GM23338 (cell line): ENCODE measurements around the gene PPBP. TPM values are rescaled to one million over a fixed set of nuclear protein-coding genes. Genes with fewer than 3 reads are reported as not detected.

ENCODE experiments used
- CREB1 ChIP-seq: fragments of 250-450 bp; sonication (Bioruptor Pico); IDR thresholded peaks from 2 replicates; pipeline ENCODE4 v1.5.0; 2020; ENCODE audit warnings: low read depth, mild to moderate bottlenecking, moderate library complexity
- CTCF ChIP-seq, 2 experiments: fragments of 200-600 bp in 1 of 2; sonication (generic) in 1 of 2; conservative IDR thresholded peaks; 2 replicates each; pipeline versions ENCODE4 v1.5.1 to v1.6.1; 2016 to 2017; ENCODE audit warnings: antibody characterized with exemption in 2 of 2, low read depth in 2 of 2, mild to moderate bottlenecking in 2 of 2, moderate library complexity in 1 of 2
- EZH2 ChIP-seq: fragments of 200-600 bp; sonication (generic); IDR thresholded peaks from one replicate; pipeline ENCODE4 v1.8.0; 2017; ENCODE audit warnings: antibody characterized with exemption, mild to moderate bottlenecking, low read depth; ENCODE audit not compliant: unreplicated experiment
- EZH2phosphoT487 ChIP-seq: fragments of 200-600 bp; sonication (generic); IDR thresholded peaks from one replicate; pipeline ENCODE4 v1.8.1; 2018; ENCODE audit warnings: antibody characterized with exemption; ENCODE audit not compliant: unreplicated experiment
- JUNB ChIP-seq: IDR thresholded peaks from one replicate; pipeline ENCODE4 v1.6.1; 2016; ENCODE audit warnings: antibody characterized with exemption; ENCODE audit not compliant: unreplicated experiment
- NANOG ChIP-seq: IDR thresholded peaks from 2 replicates; pipeline ENCODE4 v1.6.1; 2016; ENCODE audit warnings: antibody characterized with exemption, borderline replicate concordance
- POLR2AphosphoS5 ChIP-seq: IDR thresholded peaks from 2 replicates; pipeline ENCODE4 v1.6.1; 2016; ENCODE audit warnings: antibody characterized with exemption, low read depth
- polyA plus RNA-seq: library from polyadenylated mRNA; unstranded; fragments of >200 nt; fragmentation: Nextera tagmentation; extraction: Ambion mirVana; gene quantifications from 2 replicates; pipeline ENCODE4 v1.2.1, GENCODE V29; 2016
- total RNA-seq: library from RNA; depleted of rRNA; stranded (reverse); fragments of >200 nt; shearing (Covaris generic); gene quantifications from 2 replicates; pipeline ENCODE4 v1.2.3, GENCODE V29; 2014
- TF ChIP-seq, protein P1 (sequence below): fragments of 250-450 bp; sonication (Bioruptor Pico); IDR thresholded peaks from 2 replicates; pipeline ENCODE4 v1.5.0; 2020; ENCODE audit warnings: mild to moderate bottlenecking, moderate library complexity

Gene PPBP
- total and polyA plus RNA-seq, 2 experiments from 2014 or later = 0.35 to 0.50 TPM

GRCh38 chr4:73947239-73947985 lies 40.6 kb downstream of the PPBP start (continued):
- no peak for TF ChIP-seq CTCF (conservative IDR thresholded peaks at IDR 0.05; ENCODE audit: low read depth in 2 of 2)
- TF ChIP-seq EZH2phosphoT487 = no peak
- no peak for TF ChIP-seq NANOG
- TF ChIP-seq, protein P1, sequence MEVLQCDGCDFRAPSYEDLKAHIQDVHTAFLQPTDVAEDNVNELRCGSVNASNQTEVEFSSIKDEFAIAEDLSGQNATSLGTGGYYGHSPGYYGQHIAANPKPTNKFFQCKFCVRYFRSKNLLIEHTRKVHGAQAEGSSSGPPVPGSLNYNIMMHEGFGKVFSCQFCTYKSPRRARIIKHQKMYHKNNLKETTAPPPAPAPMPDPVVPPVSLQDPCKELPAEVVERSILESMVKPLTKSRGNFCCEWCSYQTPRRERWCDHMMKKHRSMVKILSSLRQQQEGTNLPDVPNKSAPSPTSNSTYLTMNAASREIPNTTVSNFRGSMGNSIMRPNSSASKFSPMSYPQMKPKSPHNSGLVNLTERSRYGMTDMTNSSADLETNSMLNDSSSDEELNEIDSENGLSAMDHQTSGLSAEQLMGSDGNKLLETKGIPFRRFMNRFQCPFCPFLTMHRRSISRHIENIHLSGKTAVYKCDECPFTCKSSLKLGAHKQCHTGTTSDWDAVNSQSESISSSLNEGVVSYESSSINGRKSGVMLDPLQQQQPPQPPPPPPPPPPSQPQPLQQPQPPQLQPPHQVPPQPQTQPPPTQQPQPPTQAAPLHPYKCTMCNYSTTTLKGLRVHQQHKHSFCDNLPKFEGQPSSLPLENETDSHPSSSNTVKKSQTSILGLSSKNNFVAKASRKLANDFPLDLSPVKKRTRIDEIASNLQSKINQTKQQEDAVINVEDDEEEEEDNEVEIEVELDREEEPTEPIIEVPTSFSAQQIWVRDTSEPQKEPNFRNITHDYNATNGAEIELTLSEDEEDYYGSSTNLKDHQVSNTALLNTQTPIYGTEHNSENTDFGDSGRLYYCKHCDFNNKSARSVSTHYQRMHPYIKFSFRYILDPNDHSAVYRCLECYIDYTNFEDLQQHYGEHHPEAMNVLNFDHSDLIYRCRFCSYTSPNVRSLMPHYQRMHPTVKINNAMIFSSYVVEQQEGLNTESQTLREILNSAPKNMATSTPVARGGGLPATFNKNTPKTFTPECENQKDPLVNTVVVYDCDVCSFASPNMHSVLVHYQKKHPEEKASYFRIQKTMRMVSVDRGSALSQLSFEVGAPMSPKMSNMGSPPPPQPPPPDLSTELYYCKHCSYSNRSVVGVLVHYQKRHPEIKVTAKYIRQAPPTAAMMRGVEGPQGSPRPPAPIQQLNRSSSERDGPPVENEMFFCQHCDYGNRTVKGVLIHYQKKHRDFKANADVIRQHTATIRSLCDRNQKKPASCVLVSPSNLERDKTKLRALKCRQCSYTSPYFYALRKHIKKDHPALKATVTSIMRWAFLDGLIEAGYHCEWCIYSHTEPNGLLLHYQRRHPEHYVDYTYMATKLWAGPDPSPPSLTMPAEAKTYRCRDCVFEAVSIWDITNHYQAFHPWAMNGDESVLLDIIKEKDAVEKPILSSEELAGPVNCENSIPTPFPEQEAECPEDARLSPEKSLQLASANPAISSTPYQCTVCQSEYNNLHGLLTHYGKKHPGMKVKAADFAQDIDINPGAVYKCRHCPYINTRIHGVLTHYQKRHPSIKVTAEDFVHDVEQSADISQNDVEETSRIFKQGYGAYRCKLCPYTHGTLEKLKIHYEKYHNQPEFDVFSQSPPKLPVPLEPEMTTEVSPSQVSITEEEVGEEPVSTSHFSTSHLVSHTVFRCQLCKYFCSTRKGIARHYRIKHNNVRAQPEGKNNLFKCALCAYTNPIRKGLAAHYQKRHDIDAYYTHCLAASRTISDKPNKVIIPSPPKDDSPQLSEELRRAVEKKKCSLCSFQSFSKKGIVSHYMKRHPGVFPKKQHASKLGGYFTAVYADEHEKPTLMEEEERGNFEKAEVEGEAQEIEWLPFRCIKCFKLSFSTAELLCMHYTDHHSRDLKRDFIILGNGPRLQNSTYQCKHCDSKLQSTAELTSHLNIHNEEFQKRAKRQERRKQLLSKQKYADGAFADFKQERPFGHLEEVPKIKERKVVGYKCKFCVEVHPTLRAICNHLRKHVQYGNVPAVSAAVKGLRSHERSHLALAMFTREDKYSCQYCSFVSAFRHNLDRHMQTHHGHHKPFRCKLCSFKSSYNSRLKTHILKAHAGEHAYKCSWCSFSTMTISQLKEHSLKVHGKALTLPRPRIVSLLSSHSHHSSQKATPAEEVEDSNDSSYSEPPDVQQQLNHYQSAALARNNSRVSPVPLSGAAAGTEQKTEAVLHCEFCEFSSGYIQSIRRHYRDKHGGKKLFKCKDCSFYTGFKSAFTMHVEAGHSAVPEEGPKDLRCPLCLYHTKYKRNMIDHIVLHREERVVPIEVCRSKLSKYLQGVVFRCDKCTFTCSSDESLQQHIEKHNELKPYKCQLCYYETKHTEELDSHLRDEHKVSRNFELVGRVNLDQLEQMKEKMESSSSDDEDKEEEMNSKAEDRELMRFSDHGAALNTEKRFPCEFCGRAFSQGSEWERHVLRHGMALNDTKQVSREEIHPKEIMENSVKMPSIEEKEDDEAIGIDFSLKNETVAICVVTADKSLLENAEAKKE (CRISPR knock-in tag) = no peak
- no peak for TF ChIP-seq EZH2
- no peak for TF ChIP-seq JUNB
- no peak for TF ChIP-seq CREB1 (CRISPR knock-in tag)
- no peak for TF ChIP-seq POLR2AphosphoS5
